HepG2 (cell line): Measurements from ENCODE around the gene PIK3R1. TPM values are rescaled to one million over a fixed set of nuclear protein-coding genes. Genes with fewer than 3 reads are reported as not detected.

ENCODE experiments used
- ISL2 ChIP-seq: sonication (generic); formaldehyde crosslinking; IDR thresholded peaks from 2 replicates; pipeline ENCODE4 v1.5.0; 2020; ENCODE audit warnings: missing genetic modification reagents
- MIER3 ChIP-seq: IDR thresholded peaks from 2 replicates; pipeline ENCODE4 v1.6.1; 2016; ENCODE audit warnings: missing compliant biosample characterization, borderline replicate concordance
- ZNF572 ChIP-seq: sonication (generic); formaldehyde crosslinking; IDR thresholded peaks from 2 replicates; pipeline ENCODE4 v1.5.1; 2020; ENCODE audit warnings: mild to moderate bottlenecking, missing genetic modification reagents
- ZNF670 ChIP-seq: sonication (generic); formaldehyde crosslinking; IDR thresholded peaks from 2 replicates; pipeline ENCODE4 v1.8.0; 2022; ENCODE audit warnings: mild to moderate bottlenecking, missing genetic modification reagents, borderline replicate concordance
- polyA plus RNA-seq, 8 experiments: library from polyadenylated mRNA; depleted of rRNA in 3 of 8; stranded (reverse) in 7 of 8; unstranded in 1 of 8; fragments of >200 nt; fragmentation: Illumina TruSeq in 4 of 8; extraction: Trizol in 4 of 8; gene quantifications; 2 replicates each; pipeline versions ENCODE4 v1.2.1 to v1.2.3, GENCODE V29; 2011 to 2016; ENCODE audit warnings: low read depth in 4 of 8, missing spikeins in 1 of 8, mixed read lengths in 1 of 8; ENCODE audit not compliant: insufficient read depth in 1 of 8
- total RNA-seq, 5 experiments: library from RNA; depleted of rRNA; stranded (reverse); fragments of >200 nt; fragmentation: Illumina TruSeq; extraction: Trizol; gene quantifications; 2 replicates each; pipeline ENCODE4 v1.2.3, GENCODE V29; 2016; ENCODE audit warnings: low read depth in 1 of 5
- TF ChIP-seq, protein P1 (sequence below): sonication (generic); formaldehyde crosslinking; conservative IDR thresholded peaks from 2 replicates; pipeline ENCODE4 v1.8.0; 2022; ENCODE audit warnings: mild to moderate bottlenecking, moderate library complexity, missing genetic modification reagents
- TF ChIP-seq, protein P2 (sequence below): sonication (generic); formaldehyde crosslinking; IDR thresholded peaks from 2 replicates; pipeline ENCODE4 v1.4.0; 2020; ENCODE audit warnings: missing genetic modification reagents
- TF ChIP-seq, protein P3 (sequence below): sonication (generic); formaldehyde crosslinking; IDR thresholded peaks from 2 replicates; pipeline ENCODE4 v1.8.1; 2023; ENCODE audit warnings: mild to moderate bottlenecking, inconsistent platforms, moderate library complexity, missing genetic modification reagents, borderline replicate concordance

Gene PIK3R1
- total and polyA plus RNA-seq, 2 of the 13 experiments (the other 11 are each of a cell fraction or from before 2014, with no cell fraction given), result 8.4 to 21.3 TPM

DNA sequence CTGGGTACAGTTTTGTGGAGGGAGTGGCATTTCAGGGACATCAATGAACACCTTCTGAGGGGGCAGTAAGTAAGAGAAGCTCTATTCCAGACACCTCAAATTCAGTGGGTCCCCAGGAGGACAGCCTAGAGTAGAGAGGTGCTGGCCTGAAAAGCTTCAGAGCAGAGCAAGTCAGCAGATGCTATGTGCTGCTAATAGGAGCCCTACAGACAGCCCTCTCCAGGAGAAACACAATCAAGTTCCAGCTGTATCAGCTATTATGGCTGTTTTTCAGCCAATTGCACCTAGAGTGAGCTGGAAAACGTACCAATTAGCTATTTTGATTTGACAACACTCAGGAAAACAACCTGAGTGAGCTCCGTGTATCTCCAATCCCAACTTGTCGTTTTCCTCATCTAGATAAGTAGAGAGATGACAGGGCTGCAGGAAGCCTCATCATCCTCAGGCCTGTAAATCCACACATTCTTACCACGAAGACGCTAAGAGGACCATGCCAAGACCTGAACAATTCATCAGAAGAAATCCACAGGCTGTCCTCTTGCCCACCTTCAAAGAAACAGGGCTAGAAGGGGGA lies 104.9 kb downstream of the PIK3R1 start (continued):
- TF ChIP-seq, protein P1, sequence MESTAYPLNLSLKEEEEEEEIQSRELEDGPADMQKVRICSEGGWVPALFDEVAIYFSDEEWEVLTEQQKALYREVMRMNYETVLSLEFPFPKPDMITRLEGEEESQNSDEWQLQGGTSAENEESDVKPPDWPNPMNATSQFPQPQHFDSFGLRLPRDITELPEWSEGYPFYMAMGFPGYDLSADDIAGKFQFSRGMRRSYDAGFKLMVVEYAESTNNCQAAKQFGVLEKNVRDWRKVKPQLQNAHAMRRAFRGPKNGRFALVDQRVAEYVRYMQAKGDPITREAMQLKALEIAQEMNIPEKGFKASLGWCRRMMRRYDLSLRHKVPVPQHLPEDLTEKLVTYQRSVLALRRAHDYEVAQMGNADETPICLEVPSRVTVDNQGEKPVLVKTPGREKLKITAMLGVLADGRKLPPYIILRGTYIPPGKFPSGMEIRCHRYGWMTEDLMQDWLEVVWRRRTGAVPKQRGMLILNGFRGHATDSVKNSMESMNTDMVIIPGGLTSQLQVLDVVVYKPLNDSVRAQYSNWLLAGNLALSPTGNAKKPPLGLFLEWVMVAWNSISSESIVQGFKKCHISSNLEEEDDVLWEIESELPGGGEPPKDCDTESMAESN (CRISPR knock-in tag), result no peak
- TF ChIP-seq, protein P2, sequence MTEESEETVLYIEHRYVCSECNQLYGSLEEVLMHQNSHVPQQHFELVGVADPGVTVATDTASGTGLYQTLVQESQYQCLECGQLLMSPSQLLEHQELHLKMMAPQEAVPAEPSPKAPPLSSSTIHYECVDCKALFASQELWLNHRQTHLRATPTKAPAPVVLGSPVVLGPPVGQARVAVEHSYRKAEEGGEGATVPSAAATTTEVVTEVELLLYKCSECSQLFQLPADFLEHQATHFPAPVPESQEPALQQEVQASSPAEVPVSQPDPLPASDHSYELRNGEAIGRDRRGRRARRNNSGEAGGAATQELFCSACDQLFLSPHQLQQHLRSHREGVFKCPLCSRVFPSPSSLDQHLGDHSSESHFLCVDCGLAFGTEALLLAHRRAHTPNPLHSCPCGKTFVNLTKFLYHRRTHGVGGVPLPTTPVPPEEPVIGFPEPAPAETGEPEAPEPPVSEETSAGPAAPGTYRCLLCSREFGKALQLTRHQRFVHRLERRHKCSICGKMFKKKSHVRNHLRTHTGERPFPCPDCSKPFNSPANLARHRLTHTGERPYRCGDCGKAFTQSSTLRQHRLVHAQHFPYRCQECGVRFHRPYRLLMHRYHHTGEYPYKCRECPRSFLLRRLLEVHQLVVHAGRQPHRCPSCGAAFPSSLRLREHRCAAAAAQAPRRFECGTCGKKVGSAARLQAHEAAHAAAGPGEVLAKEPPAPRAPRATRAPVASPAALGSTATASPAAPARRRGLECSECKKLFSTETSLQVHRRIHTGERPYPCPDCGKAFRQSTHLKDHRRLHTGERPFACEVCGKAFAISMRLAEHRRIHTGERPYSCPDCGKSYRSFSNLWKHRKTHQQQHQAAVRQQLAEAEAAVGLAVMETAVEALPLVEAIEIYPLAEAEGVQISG (CRISPR knock-in tag), result no peak
- no peak for TF ChIP-seq MIER3 (CRISPR knock-in tag)
- TF ChIP-seq, protein P3, sequence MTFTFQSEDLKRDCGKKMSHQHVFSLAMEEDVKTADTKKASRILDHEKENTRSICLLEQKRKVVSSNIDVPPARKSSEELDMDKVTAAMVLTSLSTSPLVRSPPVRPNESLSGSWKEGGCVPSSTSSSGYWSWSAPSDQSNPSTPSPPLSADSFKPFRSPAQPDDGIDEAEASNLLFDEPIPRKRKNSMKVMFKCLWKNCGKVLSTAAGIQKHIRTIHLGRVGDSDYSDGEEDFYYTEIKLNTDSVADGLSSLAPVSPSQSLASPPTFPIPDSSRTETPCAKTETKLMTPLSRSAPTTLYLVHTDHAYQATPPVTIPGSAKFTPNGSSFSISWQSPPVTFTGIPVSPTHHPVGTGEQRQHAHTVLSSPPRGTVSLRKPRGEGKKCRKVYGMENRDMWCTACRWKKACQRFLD (CRISPR knock-in tag), result no peak
- TF ChIP-seq ISL2 (CRISPR knock-in tag), result no peak
- TF ChIP-seq ZNF670 (CRISPR knock-in tag), result no peak
- no peak for TF ChIP-seq ZNF572 (CRISPR knock-in tag)
